Measurements from ENCODE around the gene PEX16.
"Not testable (repeated sequence)": the region's sequence is repeated elsewhere in the genome, so short reads cannot be mapped to it uniquely, and the experiment has no call there.

Gene PEX16

DNA sequence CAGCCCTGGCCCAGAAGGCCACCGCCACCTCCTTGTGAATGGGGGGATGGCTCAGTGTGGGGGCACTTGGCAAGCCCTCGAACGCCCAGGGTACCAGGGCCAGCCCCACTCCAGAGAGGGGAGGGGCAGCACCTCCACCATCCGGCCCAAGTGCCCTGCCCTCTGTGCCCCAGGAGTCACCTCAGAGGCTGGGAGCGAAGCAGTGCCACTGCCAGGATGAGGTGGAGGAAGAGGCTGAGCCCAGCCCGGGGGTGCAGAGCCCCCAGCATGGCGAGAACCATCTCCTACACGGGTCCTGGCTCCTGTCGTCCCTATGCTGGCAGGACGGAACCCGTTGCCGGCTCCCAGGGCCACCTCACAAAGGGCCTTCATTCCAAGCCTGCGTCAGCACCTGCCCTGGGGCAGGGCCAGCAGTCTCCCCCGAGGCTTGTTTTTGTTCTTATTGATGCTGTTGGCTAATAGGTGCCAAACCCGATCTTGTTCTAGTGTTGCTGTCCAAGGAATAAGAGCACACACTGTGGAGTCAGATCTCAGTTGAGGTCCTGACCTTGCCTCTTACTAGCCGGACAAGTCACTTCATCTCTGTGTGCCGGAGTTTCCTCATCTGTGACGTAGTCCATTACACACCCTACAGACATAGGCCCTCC, 10.6 kb downstream of the PEX16 start, which contains the start of gene FREY1:
FREY1 (minus strand) TSS at position 307 of the 647 bp plus-strand sequence; CDS start at position 281, 26 bp downstream.
- POLR2A ChIA-PET (ENCODE audit: low non-redundant PET) = no interaction called here
- TF ChIP-seq, protein P1, sequence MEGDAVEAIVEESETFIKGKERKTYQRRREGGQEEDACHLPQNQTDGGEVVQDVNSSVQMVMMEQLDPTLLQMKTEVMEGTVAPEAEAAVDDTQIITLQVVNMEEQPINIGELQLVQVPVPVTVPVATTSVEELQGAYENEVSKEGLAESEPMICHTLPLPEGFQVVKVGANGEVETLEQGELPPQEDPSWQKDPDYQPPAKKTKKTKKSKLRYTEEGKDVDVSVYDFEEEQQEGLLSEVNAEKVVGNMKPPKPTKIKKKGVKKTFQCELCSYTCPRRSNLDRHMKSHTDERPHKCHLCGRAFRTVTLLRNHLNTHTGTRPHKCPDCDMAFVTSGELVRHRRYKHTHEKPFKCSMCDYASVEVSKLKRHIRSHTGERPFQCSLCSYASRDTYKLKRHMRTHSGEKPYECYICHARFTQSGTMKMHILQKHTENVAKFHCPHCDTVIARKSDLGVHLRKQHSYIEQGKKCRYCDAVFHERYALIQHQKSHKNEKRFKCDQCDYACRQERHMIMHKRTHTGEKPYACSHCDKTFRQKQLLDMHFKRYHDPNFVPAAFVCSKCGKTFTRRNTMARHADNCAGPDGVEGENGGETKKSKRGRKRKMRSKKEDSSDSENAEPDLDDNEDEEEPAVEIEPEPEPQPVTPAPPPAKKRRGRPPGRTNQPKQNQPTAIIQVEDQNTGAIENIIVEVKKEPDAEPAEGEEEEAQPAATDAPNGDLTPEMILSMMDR (conservative IDR thresholded peaks at IDR 0.05; ENCODE audit: low read depth) = no peak
- H3K27ac ChIP-seq = peak within 1 kb of the TSS; percentile 33
- no peak for DNase-seq (ENCODE audit: low spot score)
- CTCF ChIA-PET = no interaction called here

DNA sequence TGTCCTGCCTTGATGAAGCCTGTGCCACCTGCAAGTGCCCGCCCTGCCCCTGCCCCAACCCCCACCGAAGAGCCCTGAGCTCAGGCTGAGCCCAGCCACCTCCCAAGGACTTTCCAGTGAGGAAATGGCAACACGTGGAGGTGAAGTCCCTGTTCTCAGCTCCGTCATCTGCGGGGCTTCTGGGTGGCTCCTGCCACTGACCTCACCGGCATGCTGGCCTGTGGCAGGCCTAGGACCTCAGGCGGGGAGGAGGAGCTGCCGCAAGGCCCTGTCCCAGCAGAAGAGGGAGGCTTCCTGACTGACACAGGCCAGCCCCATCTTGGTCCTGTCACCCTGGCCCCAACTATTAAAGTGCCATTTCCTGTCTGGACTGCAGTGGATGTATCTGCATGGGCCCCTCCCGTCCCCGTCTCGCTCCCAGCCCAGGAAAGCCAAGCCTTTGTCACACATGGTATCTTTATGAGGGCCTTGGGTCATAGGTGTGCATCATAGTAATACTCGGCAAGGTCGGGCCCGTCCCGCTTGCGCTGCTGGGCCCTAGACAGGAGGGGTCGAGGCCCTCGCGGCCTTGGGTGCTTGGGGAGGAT, 11.5 kb downstream of the PEX16 start:
- peak overlapping the region; percentile 33; the same call in 1 of the 2 replicates for H3K27ac ChIP-seq
- TF ChIP-seq, protein P1 (conservative IDR thresholded peaks at IDR 0.05; ENCODE audit: low read depth) = no peak
- DNase-seq (ENCODE audit: low spot score) = no peak
- POLR2A ChIA-PET (ENCODE audit: low non-redundant PET) = no interaction called here
- CTCF ChIA-PET = interaction anchor here (1.0 kb wide), 1 partner anchor 59 kb away, joined by 7 read pairs; no protein-coding TSS in a partner anchor

DNA sequence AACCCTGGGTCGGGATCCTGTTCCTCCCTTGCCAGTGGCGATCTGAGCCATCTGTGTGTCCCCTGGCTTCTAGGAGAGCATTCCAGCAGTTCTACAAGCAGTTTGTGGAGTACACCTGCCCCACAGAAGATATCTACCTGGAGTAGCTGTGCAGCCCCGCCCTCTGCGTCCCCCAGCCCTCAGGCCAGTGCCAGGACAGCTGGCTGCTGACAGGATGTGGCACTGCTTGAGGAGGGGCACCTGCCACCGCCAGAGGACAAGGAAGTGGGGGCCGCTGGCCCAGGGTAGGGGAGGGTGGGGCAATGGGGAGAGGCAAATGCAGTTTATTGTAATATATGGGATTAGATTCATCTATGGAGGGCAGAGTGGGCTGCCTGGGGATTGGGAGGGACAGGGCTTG, 12.1 kb downstream of the PEX16 start:
- POLR2A ChIA-PET (ENCODE audit: low non-redundant PET); DNase-seq (ENCODE audit: low spot score): not testable (repeated sequence)
- CTCF ChIA-PET = interaction anchor here (1.0 kb wide), 1 partner anchor 59 kb away, joined by 7 read pairs; no protein-coding TSS in a partner anchor
- peak overlapping the region; percentile 33 for H3K27ac ChIP-seq

DNA sequence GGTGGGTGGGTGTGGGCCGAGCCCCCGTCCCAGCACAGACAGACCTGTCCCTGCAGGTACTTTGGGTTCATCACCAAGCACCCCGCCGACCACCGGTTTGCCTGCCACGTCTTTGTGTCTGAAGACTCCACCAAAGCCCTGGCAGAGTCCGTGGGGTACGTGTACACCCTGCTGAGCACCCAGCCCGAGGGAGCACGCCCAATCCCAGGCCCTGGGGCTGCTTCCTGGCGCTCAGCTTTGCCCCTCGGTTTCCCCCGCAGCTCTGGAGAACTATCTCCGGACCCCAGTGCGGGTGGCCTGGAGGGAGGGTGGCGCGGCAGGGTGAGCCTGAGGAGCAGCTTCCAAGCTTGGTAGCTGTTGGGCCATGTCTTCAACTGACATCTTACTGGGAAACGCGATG, 12.6 kb downstream of the PEX16 start:
- TF ChIP-seq, protein P1 (conservative IDR thresholded peaks at IDR 0.05; ENCODE audit: low read depth) = no peak
- ChIA-PET CTCF (interaction anchor here (1.0 kb wide), 1 partner anchor 60 kb away, joined by 7 read pairs; no protein-coding TSS in a partner anchor), POLR2A (ENCODE audit: low non-redundant PET) (no interaction called here)
- H3K27ac ChIP-seq = peak overlapping the region; percentile 33; the same call in 1 of the 2 replicates
- no peak for DNase-seq (ENCODE audit: low spot score)

DNA sequence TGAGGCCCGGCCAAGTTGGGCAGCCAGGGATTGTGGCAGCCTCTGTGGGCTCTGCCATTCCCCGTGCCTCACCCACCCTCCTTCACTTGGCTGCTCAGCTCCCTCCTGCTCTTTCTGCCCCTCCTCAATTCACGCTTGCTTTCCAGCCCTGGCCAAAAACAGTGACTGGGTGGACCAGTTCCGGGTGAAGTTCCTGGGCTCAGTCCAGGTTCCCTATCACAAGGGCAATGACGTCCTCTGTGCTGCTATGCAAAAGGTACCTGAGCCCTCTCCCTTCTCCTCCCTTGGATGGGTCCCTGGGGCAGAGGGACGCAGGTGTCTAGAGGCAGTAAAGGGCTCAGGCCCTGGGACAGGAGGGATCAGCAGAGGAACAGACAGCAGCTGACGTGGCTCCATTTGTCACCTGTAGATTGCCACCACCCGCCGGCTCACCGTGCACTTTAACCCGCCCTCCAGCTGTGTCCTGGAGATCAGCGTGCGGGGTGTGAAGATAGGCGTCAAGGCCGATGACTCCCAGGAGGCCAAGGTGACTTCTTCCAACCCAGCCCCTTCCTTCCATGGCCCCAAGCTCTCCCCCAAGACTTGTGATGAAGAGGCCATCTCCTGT, 13.3 kb downstream of the PEX16 start:
- ChIA-PET POLR2A (ENCODE audit: low non-redundant PET) (no interaction called here), CTCF (no interaction called here)
- TF ChIP-seq, protein P1 (conservative IDR thresholded peaks at IDR 0.05; ENCODE audit: low read depth) = no peak
- no peak for DNase-seq (ENCODE audit: low spot score)
- peak overlapping the region; percentile 13 for H3K27ac ChIP-seq

DNA sequence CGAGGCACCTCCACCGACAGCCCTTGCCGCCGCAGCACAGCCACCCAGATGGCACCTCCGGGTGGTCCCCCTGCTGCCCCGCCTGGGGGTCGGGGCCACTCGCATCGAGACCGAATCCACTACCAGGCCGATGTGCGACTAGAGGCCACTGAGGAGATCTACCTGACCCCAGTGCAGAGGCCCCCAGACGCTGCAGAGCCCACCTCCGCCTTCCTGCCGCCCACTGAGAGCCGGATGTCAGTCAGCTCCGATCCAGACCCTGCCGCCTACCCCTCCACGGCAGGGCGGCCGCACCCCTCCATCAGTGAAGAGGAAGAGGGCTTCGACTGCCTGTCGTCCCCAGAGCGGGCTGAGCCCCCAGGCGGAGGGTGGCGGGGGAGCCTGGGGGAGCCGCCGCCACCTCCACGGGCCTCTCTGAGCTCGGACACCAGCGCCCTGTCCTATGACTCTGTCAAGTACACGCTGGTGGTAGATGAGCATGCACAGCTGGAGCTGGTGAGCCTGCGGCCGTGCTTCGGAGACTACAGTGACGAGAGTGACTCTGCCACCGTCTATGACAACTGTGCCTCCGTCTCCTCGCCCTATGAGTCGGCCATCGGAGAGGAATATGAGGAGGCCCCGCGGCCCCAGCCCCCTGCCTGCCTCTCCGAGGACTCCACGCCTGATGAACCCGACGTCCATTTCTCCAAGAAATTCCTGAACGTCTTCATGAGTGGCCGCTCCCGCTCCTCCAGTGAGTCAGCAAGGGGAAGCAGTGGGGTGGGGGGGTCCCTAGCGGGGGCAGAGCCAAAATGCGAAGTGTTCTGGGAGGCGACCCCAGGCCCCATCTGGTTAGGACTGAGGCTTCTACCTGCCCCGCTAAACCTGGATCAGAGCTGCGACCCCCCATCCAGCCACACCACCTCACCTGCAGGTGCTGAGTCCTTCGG, 15.0 kb downstream of the PEX16 start:
- TF ChIP-seq, protein P1 (conservative IDR thresholded peaks at IDR 0.05; ENCODE audit: low read depth) = no peak
- ChIA-PET POLR2A (ENCODE audit: low non-redundant PET) (no interaction called here), CTCF (interaction anchor here (0.7 kb wide), 1 partner anchor 131 kb away, joined by 3 read pairs; no protein-coding TSS in a partner anchor)
- no peak for DNase-seq (ENCODE audit: low spot score)
- no peak overlapping the region for H3K27ac ChIP-seq
